ENCODE results near the gene IRX2.

IRX2 gene

GRCh38 chr5:2697041-2697440 is 54.4 kb downstream of the IRX2 start:
- no peak for DNase-seq (ENCODE audit: low spot score)
